ENCODE data around the gene HIKESHI.
"Not testable (repeated sequence)": the region's sequence is repeated elsewhere in the genome, so short reads cannot be mapped to it uniquely, and the experiment has no call there.

Gene HIKESHI

GRCh38 chr11:86302092-86302793 lies at the start of gene HIKESHI:
HIKESHI (plus strand) TSS chr11:86302240; CDS start chr11:86302449, 209 bp downstream.
- DNase-seq (ENCODE audit: low read depth in 2 of 3, low spot score in 2 of 3): peak; percentile 69 to 81 (median 79)

DNA sequence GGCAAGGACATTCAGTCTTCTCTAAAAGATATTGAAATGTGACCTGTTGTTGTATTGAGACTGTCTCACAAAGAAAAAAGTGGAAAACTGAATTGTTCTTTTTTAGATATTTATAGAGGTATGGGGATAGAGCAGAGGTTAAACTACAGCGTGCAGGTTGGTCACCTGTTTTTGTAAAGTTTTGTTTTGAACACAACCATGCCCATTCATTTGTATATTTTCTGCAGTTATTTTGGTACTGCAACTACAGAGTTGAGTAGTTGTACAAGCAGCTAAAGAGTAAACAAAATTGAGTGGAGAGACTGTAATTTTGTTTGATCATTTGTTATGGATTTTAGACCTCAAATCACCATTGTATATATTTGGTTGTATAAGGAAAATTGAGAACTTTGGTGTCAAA lies 46.1 kb upstream of the HIKESHI start:
- DNase-seq (ENCODE audit: low read depth in 2 of 3, low spot score in 2 of 3): no peak

DNA sequence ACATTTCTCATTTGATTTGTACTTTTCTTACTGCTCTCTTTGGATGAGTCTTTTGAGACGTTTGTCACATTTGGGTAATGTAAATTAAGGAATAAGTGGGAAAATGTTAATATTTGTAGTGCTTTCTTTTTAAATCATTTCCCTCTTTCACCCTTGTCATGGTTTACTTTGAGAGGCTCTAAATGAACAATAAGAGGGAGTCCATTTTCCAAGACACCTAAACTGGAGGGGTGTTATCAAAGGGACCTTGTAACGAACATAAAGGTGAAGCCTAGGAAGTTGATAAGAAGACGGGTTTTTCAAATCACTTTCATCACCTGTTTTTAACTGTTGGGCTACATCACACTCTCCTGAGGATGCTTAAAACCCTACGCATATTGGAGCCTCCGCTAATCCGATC lies 45.4 kb upstream of the HIKESHI start:
- DNase-seq (ENCODE audit: low read depth in 2 of 3, low spot score in 2 of 3): no peak

DNA sequence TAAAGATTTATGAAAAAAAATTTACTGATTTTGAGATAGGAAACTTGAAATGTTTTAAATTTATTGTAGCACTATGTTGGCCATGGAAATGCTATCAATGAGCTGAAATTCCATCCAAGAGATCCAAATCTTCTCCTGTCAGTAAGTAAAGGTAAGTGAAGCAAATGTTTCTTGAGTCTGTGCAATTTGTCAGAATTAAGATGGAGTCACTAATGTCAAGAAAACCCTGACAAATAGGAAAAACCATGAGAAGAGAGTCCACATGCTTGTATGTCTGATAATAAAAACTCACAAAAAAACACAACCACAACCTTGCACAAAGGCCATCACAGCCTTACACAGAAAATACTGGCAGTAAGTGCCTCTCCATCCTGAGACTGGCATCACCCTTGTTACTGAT lies 44.6 kb upstream of the HIKESHI start:
- no peak for DNase-seq (ENCODE audit: low read depth in 2 of 3, low spot score in 2 of 3)

DNA sequence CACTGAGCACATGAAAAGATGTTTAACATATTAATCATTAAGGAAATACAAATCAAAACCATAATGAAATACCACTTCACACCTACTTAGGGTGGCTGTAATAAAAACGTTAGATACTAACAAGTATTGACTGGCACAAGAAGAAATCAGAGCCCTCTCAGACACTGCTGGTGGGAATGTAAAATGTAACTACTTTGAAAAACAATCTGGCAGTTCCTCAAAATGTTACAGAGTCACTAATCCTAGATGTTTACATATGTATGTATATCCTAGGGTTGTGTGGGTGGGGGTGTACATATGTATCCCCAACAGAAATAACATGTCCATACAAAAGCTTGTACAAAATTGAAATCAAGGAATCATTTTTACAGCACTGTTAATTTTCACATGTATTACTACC lies 42.3 kb upstream of the HIKESHI start:
- no peak for DNase-seq (ENCODE audit: low read depth in 2 of 3, low spot score in 2 of 3)

- no peak for DNase-seq (ENCODE audit: low read depth in 2 of 3, low spot score in 2 of 3)
These were observed 40.7 kb upstream of the HIKESHI start for GRCh38 chr11:86261328-86261727.

GRCh38 chr11:86262387-86262786 lies 39.7 kb upstream of the HIKESHI start:
- no peak for DNase-seq (ENCODE audit: low read depth in 2 of 3, low spot score in 2 of 3)

GRCh38 chr11:86264649-86265048 lies 37.4 kb upstream of the HIKESHI start:
- no peak for DNase-seq (ENCODE audit: low read depth in 2 of 3, low spot score in 2 of 3)

GRCh38 chr11:86265194-86265593 lies 36.8 kb upstream of the HIKESHI start:
- no peak for DNase-seq (ENCODE audit: low read depth in 2 of 3, low spot score in 2 of 3)

- DNase-seq (ENCODE audit: low read depth in 2 of 3, low spot score in 2 of 3): no peak
These were observed 32.4 kb upstream of the HIKESHI start for GRCh38 chr11:86269645-86270044.

DNA sequence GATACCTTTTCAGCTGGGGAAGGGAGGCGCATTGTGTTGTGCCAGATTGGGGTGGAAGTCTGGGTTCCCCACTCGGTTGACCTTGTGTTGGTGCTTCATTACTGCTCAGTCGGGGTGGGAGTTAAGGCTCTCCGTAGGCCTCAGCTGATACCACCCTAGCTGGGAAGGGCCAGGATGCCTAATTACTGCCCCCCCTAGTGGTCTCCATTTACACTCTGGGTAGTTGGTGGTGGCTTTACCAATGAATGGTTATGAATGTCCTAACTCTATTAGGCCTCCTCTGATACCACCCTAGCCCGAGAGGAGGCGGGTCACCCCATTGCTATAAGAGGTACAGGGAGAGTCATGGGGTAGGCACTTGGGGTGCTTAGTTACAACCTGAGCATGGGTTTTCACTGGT lies 27.5 kb upstream of the HIKESHI start:
- no peak for DNase-seq (ENCODE audit: low read depth in 2 of 3, low spot score in 2 of 3)

- no peak for DNase-seq (ENCODE audit: low read depth in 2 of 3, low spot score in 2 of 3)
These were observed 27.0 kb upstream of the HIKESHI start for GRCh38 chr11:86274999-86275398.

DNA sequence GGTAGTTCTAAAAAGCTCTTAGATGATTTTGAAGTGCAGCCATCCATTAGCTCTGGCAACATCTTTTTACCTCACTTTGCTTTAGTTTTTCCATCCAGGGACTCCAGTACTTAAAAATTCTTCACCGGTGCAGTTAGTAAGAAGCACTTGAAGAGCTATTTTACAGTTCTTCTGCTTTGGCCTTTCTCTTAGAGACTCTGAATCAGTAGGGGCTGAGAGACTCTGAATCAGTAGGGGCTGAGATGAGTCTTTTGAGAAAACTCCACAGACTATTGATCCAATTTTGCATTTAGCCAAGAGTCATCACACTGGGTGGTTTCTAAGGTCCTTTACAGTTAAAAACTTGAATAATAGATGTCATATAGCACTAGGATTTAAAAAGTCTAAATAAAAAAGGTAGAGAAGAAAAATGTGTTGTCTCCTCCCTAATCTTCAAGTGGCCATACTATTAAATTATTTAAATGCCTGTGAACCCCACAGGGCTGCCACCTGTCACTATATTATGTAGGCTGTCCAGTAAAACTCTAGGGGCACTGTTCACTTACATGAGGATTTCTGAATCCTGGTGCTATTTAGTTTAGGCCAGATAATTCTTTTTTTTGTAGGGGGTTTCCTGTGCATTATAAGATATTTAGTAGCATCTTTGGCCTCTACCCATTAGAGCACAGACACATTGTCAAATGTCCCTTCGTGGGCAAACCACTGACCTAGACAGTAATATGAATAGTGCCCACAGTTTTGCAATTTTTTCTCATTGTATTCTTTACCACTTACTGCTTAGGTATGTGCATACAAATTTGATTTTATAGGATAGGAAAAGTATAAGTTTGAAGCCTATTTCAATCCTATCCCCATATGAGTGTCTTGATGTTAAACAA lies 26.3 kb upstream of the HIKESHI start:
- no peak for DNase-seq (ENCODE audit: low read depth in 2 of 3, low spot score in 2 of 3)

DNA sequence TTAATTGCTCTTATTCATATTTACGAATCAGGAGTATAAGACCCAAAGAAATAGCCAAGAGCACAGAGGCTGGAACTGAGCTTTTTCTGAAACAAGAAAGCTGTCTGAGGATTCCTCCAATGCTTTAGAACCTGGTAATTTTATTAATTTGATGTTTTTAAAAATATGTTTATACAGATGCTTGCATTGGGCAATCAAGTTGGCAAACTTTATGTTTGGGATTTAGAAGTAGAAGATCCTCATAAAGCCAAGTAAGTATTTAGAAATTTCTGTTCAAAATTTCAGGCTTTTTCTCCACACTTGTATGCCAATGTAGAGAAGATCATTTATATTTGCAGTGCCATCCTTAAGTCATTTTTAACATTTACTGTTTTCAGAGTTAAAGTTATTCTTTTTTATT lies 24.3 kb upstream of the HIKESHI start:
- no peak for DNase-seq (ENCODE audit: low read depth in 2 of 3, low spot score in 2 of 3)

- no peak for DNase-seq (ENCODE audit: low read depth in 2 of 3, low spot score in 2 of 3)
These were observed 23.8 kb upstream of the HIKESHI start for GRCh38 chr11:86278226-86278625.

DNA sequence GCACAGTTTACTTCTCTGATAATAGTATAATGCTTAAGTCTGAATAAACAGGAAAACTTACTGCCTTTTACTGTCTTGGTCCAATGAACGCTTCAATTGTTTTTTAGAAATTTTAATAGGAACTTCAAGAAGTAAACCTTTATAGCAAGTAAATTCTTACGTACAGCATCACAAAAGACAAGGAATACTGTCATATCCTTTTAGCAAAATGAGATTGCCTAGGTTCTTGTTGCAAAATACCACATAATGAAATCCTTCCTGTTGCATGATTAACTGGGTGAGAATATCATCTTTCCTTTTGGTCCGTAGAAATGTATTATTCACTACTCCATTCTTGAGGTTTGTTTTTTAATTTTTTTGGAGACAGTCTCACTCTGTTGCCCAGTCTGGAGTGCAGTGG lies 22.3 kb upstream of the HIKESHI start:
- no peak for DNase-seq (ENCODE audit: low read depth in 2 of 3, low spot score in 2 of 3)

- DNase-seq (ENCODE audit: low read depth in 2 of 3, low spot score in 2 of 3): no peak
These were observed 14.6 kb upstream of the HIKESHI start for GRCh38 chr11:86287468-86287796.

GRCh38 chr11:86288776-86289507 lies 13.1 kb upstream of the HIKESHI start:
- DNase-seq (ENCODE audit: low read depth in 2 of 3, low spot score in 2 of 3): no peak

GRCh38 chr11:86289508-86290280 lies 12.3 kb upstream of the HIKESHI start:
- not testable (repeated sequence) for DNase-seq (ENCODE audit: low read depth in 2 of 3, low spot score in 2 of 3)

DNA sequence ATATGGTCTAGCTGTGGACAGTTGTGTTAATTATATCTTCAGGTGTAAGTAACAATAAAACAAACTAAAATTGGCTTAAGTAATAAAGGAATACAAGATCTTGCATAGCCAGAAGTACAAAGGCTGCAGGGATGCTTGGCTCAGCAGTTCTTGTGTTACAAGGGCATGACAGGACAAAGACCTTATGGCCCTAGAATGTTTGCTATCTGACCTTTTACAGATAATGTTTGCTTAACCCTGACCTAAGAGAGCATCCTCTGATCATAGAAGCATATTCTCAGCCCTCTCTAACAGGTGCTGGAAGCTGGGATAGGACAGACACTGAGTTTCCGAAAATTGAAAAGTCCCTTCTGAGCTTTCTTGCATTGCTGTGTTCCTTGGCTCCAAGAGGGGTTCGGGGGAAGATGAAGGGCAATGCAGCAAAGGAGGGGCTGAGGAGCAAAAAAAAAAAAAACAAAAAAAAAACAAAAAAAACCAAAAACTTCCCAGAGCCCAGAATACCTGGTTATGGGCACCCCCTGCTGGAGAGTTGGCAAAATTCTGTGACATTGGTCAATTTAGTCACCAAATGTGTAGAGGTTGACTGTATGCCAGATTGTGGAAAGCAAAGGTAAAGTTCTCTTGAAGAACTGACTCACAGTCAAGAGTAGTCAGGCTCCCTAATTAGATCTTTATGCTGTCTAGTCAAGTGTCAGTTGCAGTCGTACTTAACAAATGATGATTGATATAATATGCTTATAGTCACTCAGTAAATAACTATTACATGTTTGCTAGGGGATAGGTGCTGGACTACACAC lies 10.4 kb upstream of the HIKESHI start:
- DNase-seq (ENCODE audit: low read depth in 2 of 3, low spot score in 2 of 3): no peak
